GM19452 (cell line): ENCODE results near the gene NCOA7.
A peak's percentile ranks its signal among the peaks of the same experiment; 100 is the strongest.

Source experiments
- ATAC-seq: cut with Tn5 transposase; IDR thresholded peaks from one replicate; pipeline ENCODE4 v1.9.1; 2021; ENCODE audit not compliant: unreplicated experiment

Gene NCOA7, protein sequence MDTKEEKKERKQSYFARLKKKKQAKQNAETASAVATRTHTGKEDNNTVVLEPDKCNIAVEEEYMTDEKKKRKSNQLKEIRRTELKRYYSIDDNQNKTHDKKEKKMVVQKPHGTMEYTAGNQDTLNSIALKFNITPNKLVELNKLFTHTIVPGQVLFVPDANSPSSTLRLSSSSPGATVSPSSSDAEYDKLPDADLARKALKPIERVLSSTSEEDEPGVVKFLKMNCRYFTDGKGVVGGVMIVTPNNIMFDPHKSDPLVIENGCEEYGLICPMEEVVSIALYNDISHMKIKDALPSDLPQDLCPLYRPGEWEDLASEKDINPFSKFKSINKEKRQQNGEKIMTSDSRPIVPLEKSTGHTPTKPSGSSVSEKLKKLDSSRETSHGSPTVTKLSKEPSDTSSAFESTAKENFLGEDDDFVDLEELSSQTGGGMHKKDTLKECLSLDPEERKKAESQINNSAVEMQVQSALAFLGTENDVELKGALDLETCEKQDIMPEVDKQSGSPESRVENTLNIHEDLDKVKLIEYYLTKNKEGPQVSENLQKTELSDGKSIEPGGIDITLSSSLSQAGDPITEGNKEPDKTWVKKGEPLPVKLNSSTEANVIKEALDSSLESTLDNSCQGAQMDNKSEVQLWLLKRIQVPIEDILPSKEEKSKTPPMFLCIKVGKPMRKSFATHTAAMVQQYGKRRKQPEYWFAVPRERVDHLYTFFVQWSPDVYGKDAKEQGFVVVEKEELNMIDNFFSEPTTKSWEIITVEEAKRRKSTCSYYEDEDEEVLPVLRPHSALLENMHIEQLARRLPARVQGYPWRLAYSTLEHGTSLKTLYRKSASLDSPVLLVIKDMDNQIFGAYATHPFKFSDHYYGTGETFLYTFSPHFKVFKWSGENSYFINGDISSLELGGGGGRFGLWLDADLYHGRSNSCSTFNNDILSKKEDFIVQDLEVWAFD

DNA sequence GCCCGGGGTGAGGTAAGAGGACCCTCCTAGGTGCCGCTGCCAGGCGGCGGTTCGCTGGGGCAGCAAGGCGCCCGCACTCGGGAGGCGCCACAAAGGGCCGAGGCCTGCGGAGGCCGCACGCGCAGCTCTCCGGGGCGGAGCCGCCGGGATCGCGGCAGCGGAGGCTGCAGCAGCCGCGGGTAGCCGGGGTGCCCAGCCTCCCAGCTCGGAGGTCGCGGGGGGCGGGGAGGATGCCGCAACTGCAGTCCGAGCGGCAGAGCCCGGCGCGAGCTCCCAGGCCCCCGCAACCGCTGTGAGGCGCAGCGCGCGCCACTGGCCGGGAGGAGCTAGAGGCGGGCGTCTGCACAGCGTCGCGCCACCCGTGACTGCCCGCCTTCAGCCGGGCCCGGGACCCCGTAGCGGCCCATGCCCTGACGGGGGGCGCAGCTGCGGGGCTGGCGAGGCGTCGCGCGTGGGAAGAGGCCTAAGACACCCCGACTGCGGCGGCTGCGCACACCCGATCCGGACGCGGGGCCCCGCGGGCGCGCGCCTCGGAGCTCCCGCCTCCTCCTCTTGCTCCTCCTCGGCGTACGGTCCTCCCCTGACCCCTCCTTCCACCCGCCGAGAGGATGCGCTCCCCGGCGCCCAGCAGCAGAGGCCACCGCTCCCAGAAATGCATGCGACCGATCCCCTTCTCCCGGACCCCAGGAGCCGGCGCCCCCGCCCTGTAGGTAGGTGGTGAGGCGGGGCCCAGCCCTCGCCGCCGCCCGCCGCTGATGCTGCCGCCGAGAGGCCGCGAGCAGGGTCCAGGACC is at the start of gene NCOA7:
NCOA7 (plus strand) TSS at position 603 of the 793 bp plus-strand sequence. CDS start 24,395 bp downstream, outside the sequence.
- peak; percentile 76 for ATAC-seq

DNA sequence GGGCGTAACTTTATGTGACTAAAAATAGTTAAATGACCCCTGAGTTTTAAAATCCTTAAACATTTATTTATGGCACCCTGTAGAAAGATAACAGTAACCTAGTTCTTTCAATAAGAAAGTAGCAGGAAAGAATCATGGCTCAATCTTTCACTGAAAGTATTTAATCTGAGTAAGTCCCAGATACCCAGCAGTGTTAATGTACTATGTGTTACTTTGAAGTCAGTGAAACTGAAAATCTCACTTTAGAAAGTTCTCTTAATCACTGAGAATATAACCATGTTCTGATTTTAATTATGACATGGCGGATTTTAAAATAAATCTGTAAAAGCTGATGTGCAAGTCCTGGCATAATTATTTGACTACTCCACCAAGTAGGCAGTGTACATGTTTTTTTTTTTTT is 49.4 kb upstream of the NCOA7 start:
- no peak for ATAC-seq

DNA sequence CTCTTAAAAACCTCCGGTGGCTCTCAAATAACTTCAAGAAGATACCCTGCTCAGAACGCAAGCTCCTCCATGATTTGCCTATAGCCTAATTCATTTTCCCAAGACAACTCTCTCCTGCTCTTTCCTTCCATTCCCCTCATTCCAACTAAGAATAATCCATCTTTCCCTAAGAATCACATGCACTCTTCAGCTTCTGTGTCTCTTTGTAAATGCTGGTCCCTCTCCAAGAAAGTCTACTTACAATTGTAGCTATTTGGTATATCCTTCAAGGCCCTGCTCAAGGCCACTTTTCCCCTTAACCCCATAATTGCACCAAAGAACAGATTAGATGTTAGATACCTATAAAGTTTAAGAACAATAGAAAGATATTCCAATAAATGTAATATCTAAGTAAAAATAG is 48.7 kb upstream of the NCOA7 start:
- ATAC-seq, result no peak

DNA sequence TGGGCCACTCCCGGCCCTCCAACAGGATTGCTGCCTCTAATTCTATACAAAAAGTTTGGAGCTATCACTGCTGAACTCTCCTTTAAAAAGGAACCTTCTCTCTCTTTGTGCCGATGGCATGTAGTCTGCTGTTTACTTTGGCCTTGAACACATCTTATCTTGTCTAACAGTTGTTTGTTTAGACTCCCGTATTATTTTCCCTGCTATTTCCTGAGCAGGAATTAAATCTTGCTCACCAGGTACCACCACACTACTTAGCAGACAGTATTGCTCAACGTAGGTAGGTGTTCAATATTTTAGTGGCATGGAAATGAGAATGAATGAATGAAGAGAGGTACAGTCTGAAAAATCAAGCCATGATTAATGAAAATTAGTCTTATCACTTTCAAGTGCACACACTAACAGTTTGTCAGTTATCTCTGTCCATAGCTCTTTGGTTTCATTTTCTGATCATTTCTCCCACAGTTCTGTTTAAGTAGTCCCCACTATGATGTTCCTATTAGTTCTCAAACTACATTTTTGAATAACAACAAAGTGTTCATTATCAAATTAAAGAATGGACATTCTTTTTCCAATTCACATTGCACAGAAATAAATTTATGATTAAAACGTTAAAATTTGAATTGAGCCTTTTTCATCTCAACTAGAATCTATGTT is 48.2 kb upstream of the NCOA7 start:
- ATAC-seq, result no peak

DNA sequence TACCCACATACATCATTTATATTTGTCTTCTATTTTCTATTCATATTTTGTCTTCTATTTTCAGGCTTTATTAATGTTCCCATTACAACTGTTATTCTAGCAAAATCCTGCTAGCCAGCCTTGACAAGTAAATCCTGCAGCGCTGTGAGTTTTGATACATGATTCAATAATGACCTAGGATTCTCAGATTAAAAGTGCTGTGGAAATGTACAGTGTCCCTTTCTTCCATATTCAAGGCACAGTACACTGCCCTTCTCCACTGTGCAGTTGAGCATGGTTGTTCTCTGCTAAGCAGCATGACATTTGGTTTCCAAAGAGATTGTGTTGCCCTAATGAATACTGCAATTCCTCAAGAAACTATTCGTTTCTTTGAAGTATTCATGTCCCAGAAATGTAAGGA is 47.2 kb upstream of the NCOA7 start:
- ATAC-seq, result no peak

DNA sequence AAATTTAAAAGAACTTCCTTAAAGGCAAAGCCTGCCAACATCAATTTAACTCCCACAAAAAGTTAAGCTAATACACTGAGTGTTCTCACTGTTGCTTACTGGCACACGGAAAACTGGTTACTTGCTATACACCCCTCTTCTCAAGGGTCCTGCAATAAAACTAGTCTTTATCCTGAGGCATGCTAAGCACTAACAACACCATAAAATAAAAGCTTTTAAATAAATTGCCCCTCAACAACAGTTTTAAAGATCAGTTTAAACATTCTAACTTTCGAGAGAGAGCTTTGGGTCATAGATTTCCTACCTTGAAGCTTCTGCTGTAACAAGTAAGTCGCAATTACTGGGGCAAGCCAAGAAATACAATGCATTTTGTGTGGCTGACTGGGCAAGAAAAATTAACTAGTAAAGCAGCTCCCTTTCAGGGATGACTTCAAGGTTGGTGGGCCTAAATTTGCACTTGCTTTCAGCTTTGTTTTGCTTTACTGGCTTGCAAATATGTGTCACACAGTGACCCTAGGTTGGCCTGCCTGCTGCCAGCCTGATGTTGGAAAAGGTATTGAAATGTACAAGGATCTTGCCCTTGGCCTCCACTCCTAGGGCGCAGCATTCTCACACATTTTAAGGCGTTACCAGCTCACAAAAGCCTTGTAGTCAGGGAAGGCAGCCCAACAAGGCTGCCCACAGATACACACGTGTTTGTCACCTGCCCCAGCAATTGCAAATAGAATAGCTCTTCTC is 45.3 kb upstream of the NCOA7 start:
- ATAC-seq, result no peak

DNA sequence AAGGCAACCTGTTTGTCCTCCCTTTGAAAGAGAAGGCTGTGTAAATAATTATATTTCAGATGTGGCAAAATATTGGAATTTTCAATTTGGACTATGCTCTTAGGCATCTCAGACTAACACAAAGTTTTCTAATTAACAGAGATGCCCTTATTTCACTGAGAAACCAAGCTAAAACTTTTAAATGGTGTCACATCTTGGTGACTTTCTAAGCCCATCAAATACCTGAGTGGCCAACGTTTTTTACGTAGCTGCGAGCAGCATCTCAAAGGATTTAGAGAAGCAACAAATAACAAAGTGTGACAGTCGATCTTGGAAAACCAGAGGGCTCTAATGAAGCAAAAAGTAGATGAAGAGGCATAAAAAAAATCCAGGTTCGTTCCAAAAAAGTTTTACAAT is 44.7 kb upstream of the NCOA7 start:
- ATAC-seq, result no peak

DNA sequence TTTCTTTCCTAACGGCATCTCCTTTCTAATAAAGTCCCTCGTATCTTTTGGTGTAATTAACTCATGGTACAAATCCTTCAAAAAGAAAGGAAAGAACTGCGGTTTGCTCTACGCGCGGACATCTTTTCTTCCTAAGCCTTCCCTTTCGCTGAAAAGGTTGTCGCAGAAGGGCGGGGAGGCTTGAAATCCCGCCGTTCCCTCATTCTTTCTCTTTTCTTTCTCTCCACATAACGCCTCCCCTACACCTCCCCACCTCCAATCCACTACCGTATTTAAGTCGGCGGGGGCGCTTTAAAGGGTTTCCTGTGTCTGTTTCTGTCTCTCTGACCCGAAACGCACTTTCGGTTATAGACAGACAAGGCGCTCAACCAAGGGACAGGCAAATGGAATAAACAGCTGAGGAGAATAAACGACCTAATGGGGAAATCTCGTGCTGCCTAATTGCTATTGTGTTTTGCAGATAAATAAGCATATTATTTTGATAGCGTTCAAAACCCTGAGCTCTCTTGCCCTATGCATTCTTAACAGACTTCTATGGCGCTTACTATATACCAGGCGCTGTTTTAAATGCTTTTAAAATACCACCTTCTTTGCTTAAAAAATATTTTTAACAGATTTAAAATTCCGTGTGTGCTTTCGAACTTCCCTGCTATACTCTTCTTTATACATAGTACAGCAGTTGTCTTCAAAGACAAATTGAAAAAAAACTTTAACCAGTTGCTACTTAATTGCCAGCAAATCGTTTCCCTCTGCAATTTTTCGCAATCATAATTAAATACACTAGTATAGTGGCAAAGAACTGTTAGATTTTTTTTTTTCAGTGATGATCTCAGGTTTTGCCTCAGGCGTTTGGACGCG is 43.8 kb upstream of the NCOA7 start:
- ATAC-seq, result peak; percentile 37

DNA sequence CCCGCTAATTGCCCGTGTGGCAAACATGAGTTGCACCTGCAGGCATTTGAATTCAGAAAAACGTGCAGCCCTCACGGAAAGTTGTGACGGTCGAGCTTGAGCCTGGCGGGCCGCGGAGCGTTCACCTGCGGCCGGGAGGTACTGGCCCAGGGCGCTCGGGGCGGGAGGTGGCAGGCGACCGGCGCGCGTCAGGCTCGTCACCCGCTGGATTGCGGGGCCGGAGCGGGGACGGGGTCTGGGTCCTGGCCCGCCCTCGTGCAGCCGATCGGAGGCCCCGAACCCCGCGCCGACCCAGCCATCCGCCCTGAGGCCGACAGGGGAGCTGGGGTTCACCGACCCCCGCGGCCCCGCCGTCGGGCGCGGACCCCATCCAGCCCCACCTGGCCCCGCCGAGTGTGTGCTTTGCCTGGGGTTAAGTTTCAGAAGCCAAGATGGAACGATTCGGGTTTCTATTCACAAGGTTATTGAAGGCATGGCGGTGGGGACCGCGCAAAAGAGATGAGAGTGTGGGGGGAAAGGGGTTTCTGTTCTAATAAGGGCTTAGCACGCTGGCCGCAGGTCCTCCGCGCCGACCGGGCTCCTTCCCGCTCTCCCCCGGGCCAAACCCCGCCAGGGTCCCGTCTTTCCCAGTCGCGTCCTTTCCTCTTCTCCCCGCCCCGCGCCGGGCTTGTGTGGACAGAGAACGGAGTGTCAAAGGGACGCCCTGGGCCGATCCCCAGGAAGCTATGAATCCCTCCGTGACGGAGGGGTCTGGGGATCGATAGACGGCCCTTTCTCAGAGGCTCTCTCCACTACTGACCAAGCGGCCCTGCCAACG is 43.0 kb upstream of the NCOA7 start:
- ATAC-seq, result no peak

DNA sequence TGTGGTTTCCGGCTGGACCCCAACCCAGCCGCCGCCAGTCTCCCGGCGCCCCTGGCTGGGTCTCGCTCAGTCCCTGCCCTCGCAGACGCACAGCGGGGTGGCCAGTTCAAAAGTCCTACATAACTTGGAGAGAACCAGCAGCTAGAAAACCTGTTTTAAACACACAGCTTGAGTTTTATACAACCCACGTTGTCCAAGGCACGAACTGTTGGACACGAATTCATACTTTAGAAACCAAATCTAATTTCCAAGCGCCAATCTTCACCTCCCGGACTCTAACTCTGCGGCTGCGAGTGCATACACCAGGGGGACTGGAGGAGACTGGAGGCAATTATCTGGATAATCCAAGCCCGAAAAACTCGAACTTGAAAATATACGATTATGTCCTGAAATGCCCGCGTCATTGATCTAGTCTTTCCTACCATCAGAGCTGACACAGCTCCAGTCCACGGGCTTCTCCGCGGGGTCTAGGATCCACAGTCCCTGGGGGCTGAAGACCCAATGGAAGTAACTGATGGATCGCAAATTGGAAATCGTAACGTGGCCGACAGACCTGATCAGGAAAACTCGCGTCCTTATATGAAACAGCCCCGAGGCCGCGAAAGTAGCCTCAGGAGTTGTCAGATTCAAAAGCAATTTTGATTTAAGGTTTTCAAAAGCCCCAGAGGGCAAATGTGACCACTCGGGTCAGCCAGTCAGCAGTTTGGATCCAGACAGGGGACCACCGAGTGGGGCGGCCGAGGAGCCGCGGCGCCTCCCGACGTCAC is 42.2 kb upstream of the NCOA7 start:
- ATAC-seq, result no peak

DNA sequence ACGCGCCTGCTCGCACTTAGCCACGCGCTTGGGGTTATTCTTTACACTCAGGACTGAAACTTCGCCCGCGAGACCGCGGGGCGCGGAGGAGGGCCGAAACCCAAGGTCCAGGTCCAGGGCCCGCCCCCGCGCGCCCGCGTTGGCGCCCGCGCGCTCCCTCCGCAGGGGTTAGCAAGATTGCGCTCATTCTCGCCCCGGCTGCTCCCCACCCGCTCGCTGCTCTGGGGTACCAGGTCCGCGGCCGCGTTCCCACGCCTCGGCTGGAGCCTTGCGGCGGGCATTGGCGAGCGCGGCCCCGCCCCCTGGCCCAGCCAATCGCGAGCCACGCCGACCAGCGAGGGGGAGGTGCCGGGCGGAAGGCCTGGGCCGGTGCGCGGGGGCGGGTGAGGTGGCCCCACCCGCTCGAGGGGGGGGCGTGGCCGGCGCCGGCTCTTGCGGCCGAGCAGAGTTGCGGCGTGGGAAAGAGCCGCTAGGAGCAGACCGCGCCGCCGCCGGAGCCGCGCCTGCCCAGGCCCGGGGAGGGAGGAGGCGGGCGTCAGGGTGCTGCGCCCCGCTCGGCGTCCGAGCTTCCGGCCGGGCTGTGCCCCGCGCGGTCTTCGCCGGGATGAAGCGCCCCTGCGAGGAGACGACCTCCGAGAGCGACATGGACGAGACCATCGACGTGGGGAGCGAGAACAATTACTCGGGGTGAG is 41.4 kb upstream of the NCOA7 start, which contains the start of gene HEY2:
HEY2 (plus strand) TSS at position 460 of the 692 bp plus-strand sequence; CDS start at position 605, 145 bp downstream.
- ATAC-seq, result peak; percentile 85

DNA sequence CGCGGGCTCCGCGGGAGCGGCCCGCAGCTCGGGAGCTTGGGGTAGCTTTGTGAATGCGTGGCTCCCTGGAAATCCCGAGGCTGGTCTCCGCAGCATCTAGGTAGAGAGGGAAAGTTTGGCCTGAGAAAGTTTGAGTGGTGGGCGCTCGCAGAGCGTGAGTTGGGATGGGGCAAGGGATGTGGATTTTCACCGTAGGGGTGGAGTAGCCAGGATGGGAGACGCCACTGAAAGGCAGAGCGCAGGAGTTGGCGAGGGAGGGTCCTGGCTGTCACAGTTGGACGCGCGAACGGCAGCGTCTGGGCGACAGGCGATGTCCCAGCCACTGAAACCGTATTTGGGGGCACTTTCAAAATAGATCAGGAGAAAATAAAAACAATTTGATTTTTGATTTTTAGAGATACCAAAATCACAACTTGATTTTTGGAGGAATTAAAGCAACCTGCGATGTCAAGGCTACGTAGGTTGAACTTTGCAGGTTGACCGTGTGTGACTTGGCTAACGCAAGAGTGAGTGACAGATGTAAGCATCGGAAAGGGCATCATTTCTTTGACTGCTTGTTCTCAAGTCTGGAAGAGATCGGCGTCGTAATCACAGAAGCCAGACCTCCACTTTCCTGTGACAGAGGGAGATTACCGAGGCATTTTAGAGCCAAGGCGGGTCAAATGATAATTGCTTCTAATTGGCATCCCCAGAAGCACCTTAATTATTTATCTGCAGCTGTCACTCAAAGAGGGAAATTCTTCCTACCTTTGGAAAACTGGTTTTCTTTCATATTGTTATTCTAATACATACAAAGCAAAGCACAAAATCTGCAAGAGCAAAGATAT is 40.7 kb upstream of the NCOA7 start:
- ATAC-seq, result no peak

DNA sequence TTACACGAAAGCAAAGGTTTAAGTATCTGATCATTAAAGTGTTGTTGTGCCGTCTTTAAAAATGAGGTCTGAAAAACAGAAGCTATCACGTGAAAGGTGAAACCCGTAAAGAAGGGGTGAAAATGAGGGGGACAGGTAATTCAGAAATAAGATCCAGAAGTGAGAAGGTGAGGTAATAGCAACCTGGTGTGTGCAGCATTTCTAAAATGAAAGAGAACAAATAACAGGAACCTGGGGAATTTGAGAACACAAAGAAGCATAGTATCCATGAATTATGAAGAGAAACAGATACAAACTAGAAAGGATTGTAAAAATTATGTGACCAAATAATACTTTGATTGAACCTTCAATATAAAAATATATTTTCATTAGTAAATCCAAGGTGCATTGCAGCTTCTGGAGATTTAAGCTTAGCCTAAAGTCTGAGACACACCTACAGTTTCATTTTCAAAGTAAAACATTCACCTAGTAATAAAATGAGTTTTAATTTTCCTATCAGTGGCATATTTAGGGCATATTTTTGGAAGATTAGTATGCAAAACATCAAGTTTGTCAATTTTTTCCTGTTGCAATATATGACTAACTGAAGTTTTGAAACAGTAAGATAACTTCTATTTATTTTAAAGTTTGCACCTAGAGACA is 39.9 kb upstream of the NCOA7 start:
- ATAC-seq, result no peak

DNA sequence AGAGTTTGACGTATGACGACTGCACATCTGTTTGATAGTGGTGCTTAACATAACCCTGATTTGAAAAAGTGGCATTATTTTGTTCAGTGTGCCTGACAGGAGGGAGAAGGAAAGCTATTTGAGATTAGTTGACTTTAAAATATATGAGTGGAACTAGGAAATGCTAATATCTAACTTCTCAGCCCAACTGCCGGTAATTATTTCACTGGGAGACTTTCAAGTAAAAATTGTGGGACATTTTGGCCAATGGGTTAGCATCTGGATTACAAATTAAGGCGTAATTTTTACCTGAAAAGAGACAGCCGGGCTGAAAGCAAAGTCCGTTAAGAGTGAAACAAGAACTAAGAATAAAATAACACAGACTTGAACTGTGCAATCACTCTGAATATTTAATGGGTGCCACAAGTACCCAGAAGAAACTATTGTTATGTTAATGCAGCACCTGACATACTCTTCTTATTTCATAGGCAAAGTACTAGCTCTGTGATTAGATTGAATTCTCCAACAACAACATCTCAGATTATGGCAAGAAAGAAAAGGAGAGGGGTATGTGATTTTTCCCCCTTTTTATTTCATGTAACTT is 39.3 kb upstream of the NCOA7 start:
- no peak for ATAC-seq

DNA sequence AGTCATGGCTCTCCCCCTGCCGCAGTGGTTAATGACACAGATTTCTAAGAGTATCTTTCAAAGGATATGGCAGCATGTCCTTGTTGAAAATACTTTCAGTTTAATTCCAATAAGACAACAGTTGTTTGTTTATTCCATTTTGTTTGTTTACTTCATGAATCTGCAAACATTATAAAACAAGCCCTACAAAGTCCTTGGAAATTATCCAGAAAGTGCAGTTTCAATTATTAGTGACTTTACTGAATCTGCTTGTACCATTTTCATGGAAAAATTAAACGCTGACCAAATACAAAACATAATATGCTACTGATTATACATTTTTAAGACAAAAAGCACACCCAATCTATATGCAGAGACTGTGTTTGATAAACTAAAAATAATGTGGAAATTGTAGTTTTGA is 38.0 kb upstream of the NCOA7 start:
- no peak for ATAC-seq
